WERI-Rb-1 (cell line): Measurements from ENCODE around the gene MPO.

Experiments used
- DNase-seq: peaks from one replicate; pipeline ENCODE4 v3.0.0-alpha.2; 2020
- H3K27ac ChIP-seq: fragments of 250-450 bp; sonication (Bioruptor Pico); 2 replicates; pipeline ENCODE4 v1.5.1; 2020; ENCODE audit warnings: mild to moderate bottlenecking, moderate library complexity
- H3K27me3 ChIP-seq: fragments of 250-450 bp; sonication (Bioruptor Pico); 2 replicates; pipeline ENCODE4 v1.5.1; 2021; ENCODE audit warnings: mild to moderate bottlenecking, low read depth, moderate library complexity; ENCODE audit not compliant: insufficient read depth, severe bottlenecking
- H3K36me3 ChIP-seq: fragments of 250-450 bp; sonication (Bioruptor Pico); 2 replicates; pipeline ENCODE4 v1.5.1; 2020; ENCODE audit warnings: mild to moderate bottlenecking, moderate library complexity
- H3K4me3 ChIP-seq: 2 replicates; pipeline ENCODE4 v1.5.1; 2011; ENCODE audit warnings: low read depth, mild to moderate bottlenecking, control low read depth, low read length
- H3K9me3 ChIP-seq: fragments of 250-450 bp; sonication (Bioruptor Pico); 2 replicates; pipeline ENCODE4 v1.5.1; 2021; ENCODE audit warnings: mild to moderate bottlenecking, moderate library complexity; ENCODE audit not compliant: severe bottlenecking
- CTCF ChIP-seq: IDR thresholded peaks from 2 replicates; pipeline ENCODE4 v1.5.1; 2011; ENCODE audit warnings: low read depth, mild to moderate bottlenecking, control low read depth, inconsistent platforms, low read length

Gene MPO

GRCh38 chr17:58308985-58309917 lies 28.5 kb upstream of the MPO start:
- Histone ChIP-seq H3K27ac (no peak overlapping the region), H3K36me3 (peaks cover 31% of the 10 kb centered on the region), H3K9me3 (no peaks in the 10 kb centered on the region), H3K4me3 (no peak overlapping the region), H3K27me3 (no peaks in the 10 kb centered on the region)
- no peak for DNase-seq
- no peak for TF ChIP-seq CTCF

GRCh38 chr17:58308173-58308984 lies 27.6 kb upstream of the MPO start:
- Histone ChIP-seq H3K9me3 (no peaks in the 10 kb centered on the region), H3K4me3 (no peak overlapping the region), H3K27me3 (no peaks in the 10 kb centered on the region), H3K36me3 (peaks cover 31% of the 10 kb centered on the region), H3K27ac (no peak overlapping the region)
- peak; percentile 61 for DNase-seq
- TF ChIP-seq CTCF = peak; percentile 85

- H3K27ac ChIP-seq = no peak overlapping the region
- no peaks in the 10 kb centered on the region for H3K27me3 ChIP-seq
- no peak overlapping the region for H3K4me3 ChIP-seq
- DNase-seq = no peak
- peaks cover 31% of the 10 kb centered on the region for H3K36me3 ChIP-seq
- no peaks in the 10 kb centered on the region for H3K9me3 ChIP-seq
- no peak for TF ChIP-seq CTCF
These were observed 26.9 kb upstream of the MPO start for GRCh38 chr17:58307468-58308172.

GRCh38 chr17:58306131-58306951 lies 25.6 kb upstream of the MPO start:
- H3K27me3 ChIP-seq = no peaks in the 10 kb centered on the region
- no peak for TF ChIP-seq CTCF
- H3K27ac ChIP-seq = no peak overlapping the region
- H3K9me3 ChIP-seq = no peaks in the 10 kb centered on the region
- H3K4me3 ChIP-seq = no peak overlapping the region
- peaks cover 35% of the 10 kb centered on the region for H3K36me3 ChIP-seq
- no peak for DNase-seq

GRCh38 chr17:58305626-58306025 lies 24.9 kb upstream of the MPO start:
- H3K36me3 ChIP-seq = peaks cover 35% of the 10 kb centered on the region
- no peak overlapping the region for H3K27ac ChIP-seq
- no peak for DNase-seq
- no peaks in the 10 kb centered on the region for H3K9me3 ChIP-seq
- no peak for TF ChIP-seq CTCF
- no peaks in the 10 kb centered on the region for H3K27me3 ChIP-seq
- no peak overlapping the region for H3K4me3 ChIP-seq
